GM19395 (cell line): ENCODE measurements around the gene GAL3ST2.

Source experiments
- ATAC-seq: cut with Tn5 transposase; IDR thresholded peaks from one replicate; pipeline ENCODE4 v1.9.1; 2021; ENCODE audit warnings: mild to moderate bottlenecking, moderate library complexity; ENCODE audit not compliant: unreplicated experiment

Gene GAL3ST2

GRCh38 chr2:241842620-241843211 is 66.1 kb downstream of the GAL3ST2 start:
- ATAC-seq: peak; percentile 56

- peak; percentile 20 for ATAC-seq
These were observed 66.9 kb downstream of the GAL3ST2 start for GRCh38 chr2:241843321-241844065.

- ATAC-seq: no peak
These were observed 67.6 kb downstream of the GAL3ST2 start for GRCh38 chr2:241844066-241844728.

- no peak for ATAC-seq
These were observed 68.4 kb downstream of the GAL3ST2 start for GRCh38 chr2:241844831-241845578.

GRCh38 chr2:241846406-241846805 is 69.8 kb downstream of the GAL3ST2 start:
- no peak for ATAC-seq

- no peak for ATAC-seq
These were observed 72.4 kb downstream of the GAL3ST2 start for GRCh38 chr2:241848761-241849615.

- ATAC-seq: no peak
These were observed 73.3 kb downstream of the GAL3ST2 start for GRCh38 chr2:241849616-241850543.

- no peak for ATAC-seq
These were observed 74.1 kb downstream of the GAL3ST2 start for GRCh38 chr2:241850544-241851324.

- ATAC-seq: no peak
These were observed 74.9 kb downstream of the GAL3ST2 start for GRCh38 chr2:241851325-241852115.

- ATAC-seq: no peak
These were observed 75.7 kb downstream of the GAL3ST2 start for GRCh38 chr2:241852116-241852980.

- no peak for ATAC-seq
These were observed 76.5 kb downstream of the GAL3ST2 start for GRCh38 chr2:241852981-241853631.
